ENCODE measurements around the gene USP53.

DNA sequence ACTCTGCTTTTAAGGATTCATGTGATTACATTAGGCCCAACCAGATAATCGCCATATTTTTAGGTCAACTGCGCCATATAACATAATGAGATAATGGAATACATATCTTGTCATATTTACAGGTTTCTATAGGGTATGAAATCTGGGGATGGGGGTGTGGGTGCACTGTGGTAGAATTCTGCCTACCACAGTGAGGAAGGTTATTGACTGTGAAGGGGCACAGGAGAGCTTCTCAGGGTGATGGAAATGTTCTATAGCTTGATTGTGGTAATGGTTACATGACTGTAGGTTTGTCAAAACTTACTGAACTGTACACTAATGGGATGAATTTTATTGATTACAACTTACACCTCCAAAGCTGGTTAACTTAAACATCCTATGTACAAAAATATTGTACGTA is 15.9 kb downstream of the USP53 start:
- TF ChIP-seq EZH2 (IDR thresholded peaks at IDR 0.05) (no peak), FOXP2 (optimal IDR thresholded peaks at IDR 0.05; ENCODE audit: control extremely low read depth, extremely low read length, insufficient read depth) (no peak), POLR2AphosphoS5 (IDR thresholded peaks at IDR 0.05; ENCODE audit: borderline replicate concordance, low read depth, low read length) (no peak)

Data from SK-N-MC (cell line).